Neutrophil (primary cell): ENCODE results near the gene TFCP2L1.
"Not testable (repeated sequence)": the region's sequence is repeated elsewhere in the genome, so short reads cannot be mapped to it uniquely, and the experiment has no call there.

ENCODE experiments used
- H3K27ac ChIP-seq: fragments of 200-600 bp; sonication (generic); 2 replicates; pipeline ENCODE4 v1.5.1; 2016; ENCODE audit warnings: mild to moderate bottlenecking, moderate library complexity
- H3K27me3 ChIP-seq: fragments of 200-600 bp; sonication (generic); 2 replicates; pipeline ENCODE4 v1.6.0; 2016; ENCODE audit warnings: mild to moderate bottlenecking
- H3K36me3 ChIP-seq: fragments of 200-600 bp; sonication (generic); 2 replicates; pipeline ENCODE4 v1.5.1; 2017
- H3K4me1 ChIP-seq, 2 experiments: fragments of 200-600 bp in 1 of 2; sonication (generic) in 1 of 2; 1 replicate in 1 of 2; 2 replicates in 1 of 2; pipeline versions ENCODE4 v1.5.1 to v1.6.1; 2013 to 2016; ENCODE audit warnings: low read depth in 1 of 2, low read length in 1 of 2, mild to moderate bottlenecking in 1 of 2, moderate library complexity in 1 of 2; ENCODE audit not compliant: control insufficient read depth in 1 of 2, insufficient read depth in 1 of 2
- H3K4me3 ChIP-seq, 2 experiments: fragments of 200-600 bp in 1 of 2; sonication (generic) in 1 of 2; 1 replicate in 1 of 2; 2 replicates in 1 of 2; pipeline ENCODE4 v1.5.1; 2013 to 2016; ENCODE audit warnings: low read depth in 1 of 2, low read length in 1 of 2, mild to moderate bottlenecking in 1 of 2, moderate library complexity in 1 of 2
- H3K9me3 ChIP-seq: fragments of 200-600 bp; sonication (generic); 2 replicates; pipeline ENCODE4 v1.5.1; 2016
- TF ChIP-seq, protein P1 (sequence below): fragments of 200-600 bp; sonication (generic); IDR thresholded peaks from 2 replicates; pipeline ENCODE4 v1.5.1; 2016; ENCODE audit warnings: antibody characterized with exemption

TFCP2L1 gene

DNA sequence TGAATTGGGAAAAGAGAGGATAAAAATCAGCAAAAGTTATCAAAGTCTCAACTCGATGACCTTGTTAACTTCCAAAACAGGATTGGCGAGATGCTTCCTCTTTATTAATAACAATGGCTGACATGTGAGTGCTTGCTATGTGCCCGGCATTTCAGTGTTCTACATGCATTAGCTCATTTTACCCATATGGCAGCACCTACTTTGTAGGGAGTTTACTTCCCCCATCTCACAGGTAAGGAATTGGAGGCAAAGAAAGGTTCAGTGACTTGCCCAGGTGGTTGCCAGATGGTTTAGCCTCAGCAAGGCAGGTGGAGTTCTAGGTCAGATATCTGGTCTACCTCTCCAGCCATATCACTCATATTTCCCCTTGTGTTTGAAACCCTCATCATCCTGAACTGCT lies 12.4 kb downstream of the TFCP2L1 start:
- no peak overlapping the region for H3K27ac ChIP-seq
- H3K4me3 ChIP-seq, result no peak overlapping the region

DNA sequence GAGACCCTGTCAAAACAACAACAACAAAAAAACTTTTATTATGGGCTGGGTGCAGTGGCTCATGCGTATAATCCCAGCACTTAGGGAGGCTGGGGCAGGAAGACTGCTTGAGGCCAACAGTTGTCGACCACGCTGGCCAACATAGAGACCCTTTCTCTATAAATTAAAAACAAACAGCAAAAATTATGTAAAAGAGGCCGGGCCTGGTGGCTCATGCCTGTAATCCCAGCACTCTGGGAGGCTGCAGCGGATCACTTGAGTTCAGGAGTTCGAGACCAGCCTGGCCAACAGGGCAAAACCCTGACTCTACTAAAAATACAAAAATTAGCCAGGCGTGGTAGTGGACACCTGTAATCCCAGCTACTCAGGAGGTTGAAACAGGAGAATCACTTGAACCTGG lies 15.6 kb downstream of the TFCP2L1 start:
- not testable (repeated sequence) for H3K36me3 ChIP-seq, H3K9me3 ChIP-seq, H3K4me3 ChIP-seq, H3K27ac ChIP-seq, H3K4me1 ChIP-seq
- peaks cover 19% of the 10 kb centered on the region for H3K27me3 ChIP-seq

More for the DNA sequence above, 12.4 kb downstream of the TFCP2L1 start:
- TF ChIP-seq, protein P1, sequence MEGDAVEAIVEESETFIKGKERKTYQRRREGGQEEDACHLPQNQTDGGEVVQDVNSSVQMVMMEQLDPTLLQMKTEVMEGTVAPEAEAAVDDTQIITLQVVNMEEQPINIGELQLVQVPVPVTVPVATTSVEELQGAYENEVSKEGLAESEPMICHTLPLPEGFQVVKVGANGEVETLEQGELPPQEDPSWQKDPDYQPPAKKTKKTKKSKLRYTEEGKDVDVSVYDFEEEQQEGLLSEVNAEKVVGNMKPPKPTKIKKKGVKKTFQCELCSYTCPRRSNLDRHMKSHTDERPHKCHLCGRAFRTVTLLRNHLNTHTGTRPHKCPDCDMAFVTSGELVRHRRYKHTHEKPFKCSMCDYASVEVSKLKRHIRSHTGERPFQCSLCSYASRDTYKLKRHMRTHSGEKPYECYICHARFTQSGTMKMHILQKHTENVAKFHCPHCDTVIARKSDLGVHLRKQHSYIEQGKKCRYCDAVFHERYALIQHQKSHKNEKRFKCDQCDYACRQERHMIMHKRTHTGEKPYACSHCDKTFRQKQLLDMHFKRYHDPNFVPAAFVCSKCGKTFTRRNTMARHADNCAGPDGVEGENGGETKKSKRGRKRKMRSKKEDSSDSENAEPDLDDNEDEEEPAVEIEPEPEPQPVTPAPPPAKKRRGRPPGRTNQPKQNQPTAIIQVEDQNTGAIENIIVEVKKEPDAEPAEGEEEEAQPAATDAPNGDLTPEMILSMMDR, result no peak
- no peaks in the 10 kb centered on the region for H3K9me3 ChIP-seq
- H3K4me1 ChIP-seq, result no peaks in the 10 kb centered on the region
- H3K36me3 ChIP-seq, result no peaks in the 10 kb centered on the region
- peaks cover 25% of the 10 kb centered on the region for H3K27me3 ChIP-seq

DNA sequence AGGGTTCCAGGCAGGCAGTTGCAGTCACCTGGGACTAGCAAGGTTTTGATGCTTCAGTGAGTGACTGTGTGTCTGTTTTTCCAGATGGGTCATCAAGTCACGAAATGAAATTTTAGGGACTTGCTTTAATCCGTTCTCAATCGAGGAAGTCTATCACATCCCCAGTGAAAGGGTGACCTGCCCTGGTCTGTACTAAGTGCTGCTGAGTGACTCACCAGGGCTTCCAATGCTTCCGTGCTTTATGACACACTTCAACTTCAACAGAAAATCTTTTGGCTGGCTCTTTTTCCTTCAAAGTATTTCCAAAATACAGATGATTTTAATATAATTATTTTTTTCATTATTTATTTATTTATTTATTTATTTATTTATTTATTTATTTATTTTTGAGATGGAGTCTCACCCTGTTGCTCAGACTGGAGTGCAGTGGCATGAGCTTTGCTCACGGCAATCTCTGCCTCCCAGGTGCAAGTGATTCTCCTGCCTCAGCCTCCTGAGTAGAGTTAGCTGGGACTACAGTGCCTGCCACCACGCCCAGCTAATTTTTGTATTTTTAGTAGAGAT lies 18.4 kb downstream of the TFCP2L1 start:
- H3K27me3 ChIP-seq, result no peaks in the 10 kb centered on the region
- no peak overlapping the region for H3K27ac ChIP-seq
- no peaks in the 10 kb centered on the region for H3K36me3 ChIP-seq
- no peak overlapping the region for H3K4me3 ChIP-seq
- H3K9me3 ChIP-seq, result no peaks in the 10 kb centered on the region
- TF ChIP-seq, protein P1, result no peak
- H3K4me1 ChIP-seq, result no peaks in the 10 kb centered on the region

DNA sequence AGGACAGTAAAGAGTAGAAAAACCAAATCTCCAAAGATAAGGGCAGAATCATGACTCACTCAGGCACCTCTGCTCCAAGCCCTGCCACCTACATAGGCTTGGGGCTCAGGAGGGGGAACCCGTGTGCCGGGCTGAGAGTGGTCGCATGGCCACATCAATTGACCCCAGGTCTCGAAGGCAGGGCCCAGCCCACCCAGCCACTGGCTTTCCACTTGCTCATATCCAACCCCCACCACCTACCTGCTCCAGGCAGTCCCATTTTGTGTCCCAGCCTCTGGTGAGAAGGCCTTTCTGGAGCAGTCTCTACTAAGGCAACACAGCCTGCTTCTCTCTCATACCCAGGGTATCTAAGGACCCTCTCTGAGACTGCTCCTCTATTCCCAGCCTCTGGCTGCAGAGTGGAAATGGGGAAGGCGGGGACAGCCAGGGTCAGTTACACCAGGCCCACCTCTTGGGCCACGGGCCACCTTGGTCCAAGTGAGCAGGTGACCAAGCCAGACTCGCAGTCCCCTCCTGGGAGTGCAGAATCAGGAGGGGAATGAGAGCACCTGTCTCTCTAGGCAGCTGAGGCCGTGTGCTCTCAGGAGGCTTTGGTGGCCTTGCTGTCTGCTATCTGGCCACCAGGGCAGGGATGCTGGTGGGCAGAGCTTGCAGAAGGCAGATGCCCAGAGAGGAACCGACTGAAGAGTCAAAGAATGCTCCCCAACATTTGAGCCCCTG lies 20.8 kb downstream of the TFCP2L1 start:
- Histone ChIP-seq H3K36me3 (no peaks in the 10 kb centered on the region), H3K4me1 (no peaks in the 10 kb centered on the region), H3K4me3 (no peak overlapping the region), H3K27me3 (no peaks in the 10 kb centered on the region), H3K9me3 (no peaks in the 10 kb centered on the region), H3K27ac (no peak overlapping the region)
- TF ChIP-seq, protein P1, result no peak

DNA sequence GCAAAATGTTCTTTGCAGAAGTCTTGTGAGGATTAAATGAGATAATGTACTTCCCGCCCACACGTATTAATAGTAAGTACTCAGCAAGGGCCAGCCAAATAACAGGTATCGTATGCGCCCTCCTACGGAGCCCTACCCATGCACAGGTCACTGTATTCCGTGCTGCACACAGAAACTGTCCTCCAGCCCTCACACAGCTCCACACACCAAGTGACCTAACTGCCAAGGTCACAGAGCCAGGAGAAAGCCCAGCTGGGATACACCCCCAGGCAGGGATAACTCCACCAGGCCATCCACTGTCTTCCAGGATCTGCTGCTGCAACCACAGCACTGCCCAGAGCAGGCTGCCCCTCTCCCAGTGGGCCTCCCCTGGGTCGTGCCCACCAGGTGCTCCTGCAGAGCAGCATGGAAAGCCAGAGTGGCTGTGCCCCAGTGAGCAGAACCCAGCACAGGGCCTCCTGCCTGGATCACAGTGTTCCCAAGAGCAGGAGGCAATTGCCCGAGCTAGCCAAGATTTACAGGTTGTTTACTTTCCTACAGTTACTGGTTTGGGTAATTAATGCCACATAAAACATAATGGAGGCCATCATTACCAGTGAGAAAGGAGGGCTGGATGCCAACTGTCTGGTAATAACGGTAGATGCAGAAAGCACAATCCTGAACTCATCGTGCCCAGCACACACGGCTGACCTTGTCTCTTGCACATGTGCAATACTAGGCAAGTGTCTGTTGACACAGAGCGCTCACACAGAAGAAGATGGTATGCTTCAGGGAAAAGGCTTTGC lies 24.4 kb downstream of the TFCP2L1 start:
- H3K9me3 ChIP-seq, result no peaks in the 10 kb centered on the region
- no peaks in the 10 kb centered on the region for H3K4me1 ChIP-seq
- H3K36me3 ChIP-seq, result no peaks in the 10 kb centered on the region
- TF ChIP-seq, protein P1, result no peak
- peaks cover 21% of the 10 kb centered on the region for H3K27me3 ChIP-seq
- H3K27ac ChIP-seq, result no peak overlapping the region
- H3K4me3 ChIP-seq, result no peak overlapping the region

DNA sequence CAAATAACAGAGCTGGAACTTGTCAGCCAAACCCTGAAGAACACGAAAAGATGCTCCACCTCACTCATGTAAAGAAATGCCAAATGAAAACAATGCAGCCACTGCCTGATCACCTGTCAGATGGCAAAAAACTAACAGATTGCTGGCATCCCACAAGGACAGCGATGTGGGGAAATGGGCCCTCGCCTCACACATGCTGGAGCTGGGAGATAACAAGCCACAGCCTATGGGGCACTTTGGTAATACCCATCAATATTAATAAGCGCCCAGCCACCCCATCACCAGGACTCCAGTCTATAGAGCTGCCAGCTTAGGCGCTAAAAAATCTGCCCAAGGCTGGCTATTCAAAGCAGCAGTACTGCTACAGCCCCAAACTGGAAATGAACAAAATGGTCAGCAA lies 27.0 kb downstream of the TFCP2L1 start:
- H3K27ac ChIP-seq, result no peak overlapping the region
- TF ChIP-seq, protein P1, result no peak
- peaks cover 21% of the 10 kb centered on the region for H3K27me3 ChIP-seq
- no peaks in the 10 kb centered on the region for H3K36me3 ChIP-seq
- H3K9me3 ChIP-seq, result no peaks in the 10 kb centered on the region
- H3K4me1 ChIP-seq, result no peaks in the 10 kb centered on the region
- H3K4me3 ChIP-seq, result no peak overlapping the region
